PC-3 (cell line): ENCODE data around the gene ZNF385C.

Experiments
- CTCF ChIP-seq: fragments of 300-600 bp; sonication (generic); conservative IDR thresholded peaks from 2 replicates; pipeline ENCODE4 v1.5.1; 2017; ENCODE audit warnings: antibody characterized with exemption, low read depth, mild to moderate bottlenecking, low read length
- EZH2 ChIP-seq: fragments of 300-600 bp; sonication (generic); IDR thresholded peaks from one replicate; pipeline ENCODE4 v1.6.1; 2017; ENCODE audit warnings: antibody characterized with exemption, mild to moderate bottlenecking, low read length; ENCODE audit not compliant: unreplicated experiment
- EZH2phosphoT487 ChIP-seq: fragments of 300-600 bp; sonication (generic); IDR thresholded peaks from 2 replicates; pipeline ENCODE4 v1.6.1; 2018; ENCODE audit warnings: mild to moderate bottlenecking, antibody characterized with exemption, low read length, borderline replicate concordance

GRCh38 chr17:42098730-42099399 is 592 bp upstream of the ZNF385C start:
- TF ChIP-seq EZH2 (no peak), CTCF (no peak), EZH2phosphoT487 (no peak)
